ENCODE measurements around the gene GRWD1. TPM values are rescaled to one million over a fixed set of nuclear protein-coding genes. Genes with fewer than 3 reads are reported as not detected.
"Not testable (repeated sequence)": the region's sequence is repeated elsewhere in the genome, so short reads cannot be mapped to it uniquely, and the experiment has no call there.

Gene GRWD1
- total RNA-seq, 1 donor from 2014 or later = 25.8 TPM

GRCh38 chr19:48483301-48483700 is 37.5 kb downstream of the GRWD1 start:
- ATAC-seq = no peak
- Histone ChIP-seq H3K4me1 (peaks cover 18% of the 10 kb centered on the region), H3K4me3 (no peak overlapping the region), H3K27me3 (ENCODE audit: low read depth) (no peaks in the 10 kb centered on the region), H3K27ac (no peak overlapping the region), H3K36me3 (peaks cover 10% of the 10 kb centered on the region), H3K9me3 (no peaks in the 10 kb centered on the region)
- no peak for DNase-seq
- no peak for TF ChIP-seq CTCF (IDR thresholded peaks at IDR 0.05)
- intact Hi-C loops (cut with DNase I) = no loop called here

DNA sequence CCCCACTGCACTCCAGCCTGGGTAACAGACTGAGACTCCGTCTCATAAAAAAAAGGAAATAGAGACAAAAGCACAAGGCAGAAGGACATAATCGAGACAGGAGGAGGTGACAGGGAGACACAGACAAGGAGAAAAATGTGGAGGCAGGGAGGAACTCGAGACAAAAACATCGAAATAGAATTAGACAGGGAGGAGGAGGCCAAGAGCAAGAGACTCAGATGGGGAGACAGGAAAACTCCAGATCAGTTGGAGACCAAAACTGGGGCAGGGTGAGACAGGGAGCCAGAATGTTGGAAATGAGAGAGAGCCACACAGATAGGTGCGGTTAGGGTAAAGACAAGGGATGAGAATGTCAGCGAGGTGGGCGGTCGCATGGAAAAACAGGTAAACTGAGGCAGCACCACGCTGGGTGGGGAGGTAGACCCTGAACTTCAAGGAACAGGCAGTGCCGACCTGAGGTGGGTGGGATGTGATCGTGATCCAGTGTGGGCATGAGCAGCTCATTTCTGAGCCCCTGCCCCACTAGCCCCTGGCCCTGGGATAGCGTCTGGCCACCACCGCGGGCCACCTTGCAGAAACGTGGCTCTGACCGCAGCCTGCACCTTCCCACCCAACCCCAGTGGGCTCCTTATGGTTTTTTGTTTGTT is 38.6 kb downstream of the GRWD1 start:
- ATAC-seq = no peak
- intact Hi-C loops (cut with DNase I) = no loop called here
- TF ChIP-seq CTCF (IDR thresholded peaks at IDR 0.05) = no peak
- DNase-seq = no peak
- H3K27me3 ChIP-seq (ENCODE audit: low read depth) = no peaks in the 10 kb centered on the region
- no peak overlapping the region for H3K4me3 ChIP-seq
- H3K27ac ChIP-seq = no peak overlapping the region
- H3K36me3 ChIP-seq = peaks cover 4% of the 10 kb centered on the region
- no peaks in the 10 kb centered on the region for H3K9me3 ChIP-seq
- peaks cover 18% of the 10 kb centered on the region for H3K4me1 ChIP-seq

DNA sequence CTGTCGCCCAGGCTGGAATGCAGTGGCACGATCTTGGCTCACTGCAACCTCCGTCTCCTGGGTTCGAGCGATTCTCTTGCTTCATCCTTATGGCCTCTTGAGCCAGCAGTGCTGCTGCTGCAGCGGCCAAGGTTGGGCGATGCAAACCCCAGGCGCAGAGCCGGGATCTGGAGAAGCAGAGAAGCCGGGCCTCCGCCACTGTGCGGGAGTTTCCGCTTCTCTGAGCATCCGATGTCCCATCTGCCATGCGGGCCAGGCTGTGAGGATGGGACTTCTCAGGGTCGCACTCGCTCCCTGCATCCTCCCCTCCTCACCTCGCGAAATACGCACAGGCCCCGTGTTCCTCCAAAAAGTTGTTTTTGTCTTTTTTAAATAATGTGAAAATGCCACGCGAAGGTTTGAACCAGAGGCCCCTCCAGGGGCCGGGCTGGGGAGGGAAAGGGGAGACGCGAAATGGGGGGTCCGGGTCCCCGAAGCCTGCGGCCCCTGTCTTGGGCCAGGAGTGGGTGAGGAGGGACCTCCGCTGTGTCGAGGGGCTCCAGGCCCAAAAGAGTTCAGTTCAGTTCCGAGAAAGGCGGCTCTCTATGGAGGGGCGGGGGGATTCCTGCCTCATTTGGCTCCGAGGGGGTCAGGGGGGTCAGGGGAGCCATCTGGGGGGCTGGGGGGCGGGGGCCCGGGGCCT is 39.3 kb downstream of the GRWD1 start:
- Histone ChIP-seq H3K27ac (no peak overlapping the region), H3K36me3 (no peaks in the 10 kb centered on the region), H3K9me3 (no peaks in the 10 kb centered on the region), H3K4me1 (peaks cover 22% of the 10 kb centered on the region), H3K27me3 (ENCODE audit: low read depth) (no peaks in the 10 kb centered on the region), H3K4me3 (no peak overlapping the region)
- intact Hi-C loops (cut with DNase I) = no loop called here
- no peak for TF ChIP-seq CTCF (IDR thresholded peaks at IDR 0.05)
- DNase-seq (no peak), ATAC-seq (no peak)

DNA sequence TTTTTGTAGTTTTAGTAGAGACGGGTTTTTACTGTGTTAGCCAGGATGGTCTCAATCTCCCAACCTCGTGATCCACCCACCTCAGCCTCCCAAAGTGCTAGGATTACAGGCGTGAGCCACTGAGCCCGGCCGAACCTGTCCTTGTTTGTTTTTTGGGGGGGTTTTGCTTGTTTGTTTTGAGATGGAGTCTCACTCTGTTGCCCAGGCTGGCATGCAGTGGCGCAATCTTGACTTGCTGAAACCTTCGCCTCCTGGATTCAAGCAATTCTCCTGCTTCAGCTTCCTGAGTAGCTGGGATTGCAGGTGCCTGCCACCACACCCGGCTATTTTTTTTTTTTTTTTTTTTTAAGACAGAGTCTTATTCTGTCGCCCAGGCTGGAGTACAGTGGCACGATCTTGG is 40.9 kb downstream of the GRWD1 start:
- DNase-seq = not testable (repeated sequence)

DNA sequence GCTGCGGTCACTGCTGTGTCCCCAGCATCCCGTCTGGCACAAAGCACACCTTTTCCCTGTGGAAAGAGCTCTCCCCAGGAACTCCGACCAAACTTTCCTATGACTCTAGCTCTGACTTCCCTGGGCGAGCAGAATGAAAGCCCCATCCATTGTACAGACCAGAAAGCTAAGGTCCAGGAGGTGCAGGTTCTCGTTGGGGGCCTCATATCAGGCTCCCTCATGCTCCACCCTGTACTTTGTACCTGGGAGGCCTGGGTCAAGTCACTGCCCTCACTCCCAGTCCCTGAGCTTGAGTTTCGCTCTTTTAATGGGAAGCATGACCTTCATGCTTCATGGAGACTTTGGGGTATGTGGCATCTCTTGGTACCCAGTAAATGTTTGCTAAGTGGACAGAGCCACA is 41.8 kb downstream of the GRWD1 start:
- peaks cover 5% of the 10 kb centered on the region for H3K27me3 ChIP-seq (ENCODE audit: low read depth)
- H3K9me3 ChIP-seq = no peaks in the 10 kb centered on the region
- no peak for DNase-seq
- no peaks in the 10 kb centered on the region for H3K36me3 ChIP-seq
- H3K4me3 ChIP-seq = no peak overlapping the region
- intact Hi-C loops (cut with DNase I) = no loop called here
- no peak for TF ChIP-seq CTCF (IDR thresholded peaks at IDR 0.05)
- H3K27ac ChIP-seq = no peak overlapping the region
- ATAC-seq = no peak
- peaks cover 27% of the 10 kb centered on the region for H3K4me1 ChIP-seq

More for the DNA sequence above, 40.9 kb downstream of the GRWD1 start:
- ATAC-seq; H3K9me3 ChIP-seq; H3K27me3 ChIP-seq (ENCODE audit: low read depth); H3K36me3 ChIP-seq; H3K4me3 ChIP-seq; H3K27ac ChIP-seq; intact Hi-C loops (cut with DNase I): not testable (repeated sequence)
- H3K4me1 ChIP-seq = peaks cover 23% of the 10 kb centered on the region

DNA sequence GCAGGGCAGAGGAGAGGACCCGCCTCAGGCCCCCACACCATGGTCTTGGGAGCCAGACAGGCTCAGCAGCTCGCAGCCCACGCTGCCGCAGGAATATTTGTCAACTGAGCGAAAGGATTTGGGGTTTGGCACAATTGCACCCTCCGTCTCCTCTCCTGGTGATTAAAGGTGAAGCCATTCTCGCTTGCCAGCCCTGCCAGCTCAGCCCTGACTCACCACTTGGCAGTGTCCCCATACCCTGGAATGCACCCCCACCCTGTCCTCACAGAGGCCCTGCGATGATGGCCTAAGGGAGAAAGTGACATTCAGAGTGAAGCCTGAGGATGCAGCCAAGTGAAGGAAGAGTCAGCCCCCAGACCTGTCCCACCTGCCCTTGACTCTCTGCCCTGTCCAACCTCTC is 42.2 kb downstream of the GRWD1 start:
- H3K36me3 ChIP-seq = no peaks in the 10 kb centered on the region
- no peak for DNase-seq
- H3K27me3 ChIP-seq (ENCODE audit: low read depth) = peaks cover 5% of the 10 kb centered on the region
- no peaks in the 10 kb centered on the region for H3K9me3 ChIP-seq
- intact Hi-C loops (cut with DNase I) = no loop called here
- H3K27ac ChIP-seq = no peak overlapping the region
- peak; percentile 23 to 51 for ATAC-seq
- TF ChIP-seq CTCF (IDR thresholded peaks at IDR 0.05) = no peak
- H3K4me1 ChIP-seq = peaks cover 29% of the 10 kb centered on the region
- no peak overlapping the region for H3K4me3 ChIP-seq

DNA sequence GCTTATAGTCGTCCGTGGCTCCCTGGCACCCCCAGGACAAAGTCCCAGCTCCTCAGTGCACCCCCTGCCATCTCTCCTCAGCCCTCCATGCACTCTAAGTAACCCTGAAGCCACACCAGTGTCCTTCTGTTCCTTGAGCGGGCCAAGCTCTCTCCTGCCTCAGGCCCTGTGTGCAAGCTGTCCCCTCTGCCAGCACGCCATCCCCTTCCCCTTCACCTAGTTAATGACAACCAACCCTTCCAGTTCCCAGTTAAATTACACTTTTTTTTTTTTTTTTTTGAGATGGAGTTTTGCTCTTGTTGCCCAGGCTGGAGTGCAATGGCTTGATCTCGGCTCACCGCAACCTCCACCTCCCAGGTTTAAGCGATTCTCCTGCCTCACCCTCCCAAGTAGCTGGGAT is 42.7 kb downstream of the GRWD1 start:
- intact Hi-C loops (cut with DNase I); ATAC-seq; H3K27ac ChIP-seq; H3K4me3 ChIP-seq; DNase-seq; H3K36me3 ChIP-seq; H3K9me3 ChIP-seq; H3K27me3 ChIP-seq (ENCODE audit: low read depth): not testable (repeated sequence)
- H3K4me1 ChIP-seq = peaks cover 29% of the 10 kb centered on the region

All from lower lobe of right lung (tissue), 2 donors.